Stimulated activated CD4-positive, alpha-beta T cell treated with anti-CD3 and anti-CD28 coated beads, Interleukin-1b, Interleukin-23, amount 100 ng/mL, for 24 hours (primary cell): ENCODE results near the gene PCK1.

Experiments used
- DNase-seq, 4 experiments: peaks; one replicate each; pipeline ENCODE4 v3.0.0-alpha.2; 2020; ENCODE audit warnings: low read depth in 4 of 4, low spot score in 1 of 4

Gene PCK1

GRCh38 chr20:57536120-57536708, 24.7 kb upstream of the PCK1 start:
- no peak for DNase-seq

- DNase-seq = no peak
Observed at GRCh38 chr20:57536771-57537724, 23.9 kb upstream of the PCK1 start.

GRCh38 chr20:57537822-57538221, 23.1 kb upstream of the PCK1 start:
- no peak for DNase-seq

- DNase-seq = no peak
Observed at GRCh38 chr20:57539889-57540288, 21.0 kb upstream of the PCK1 start.

- DNase-seq = no peak
Observed at GRCh38 chr20:57540890-57541580, 19.9 kb upstream of the PCK1 start.

- no peak for DNase-seq
Observed at GRCh38 chr20:57543754-57544153, 17.2 kb upstream of the PCK1 start.

GRCh38 chr20:57544838-57545564, 15.9 kb upstream of the PCK1 start:
- DNase-seq = no peak

GRCh38 chr20:57545927-57546662, 14.8 kb upstream of the PCK1 start:
- DNase-seq = no peak

- no peak for DNase-seq
Observed at GRCh38 chr20:57546956-57547649, 13.8 kb upstream of the PCK1 start.

GRCh38 chr20:57548177-57549058, 12.5 kb upstream of the PCK1 start:
- DNase-seq = no peak

GRCh38 chr20:57552471-57552870, 8.4 kb upstream of the PCK1 start:
- DNase-seq = no peak

GRCh38 chr20:57553376-57554018, 7.4 kb upstream of the PCK1 start:
- DNase-seq = no peak

GRCh38 chr20:57555457-57556184, 5.3 kb upstream of the PCK1 start:
- DNase-seq = no peak

- no peak for DNase-seq
Observed at GRCh38 chr20:57556980-57557274, 4.0 kb upstream of the PCK1 start.

GRCh38 chr20:57557926-57558613, 2.8 kb upstream of the PCK1 start:
- DNase-seq = no peak

GRCh38 chr20:57558614-57559288, 2.2 kb upstream of the PCK1 start:
- no peak for DNase-seq

GRCh38 chr20:57559289-57559634, 1.6 kb upstream of the PCK1 start:
- DNase-seq = no peak
